Raji (cell line): ENCODE data around the gene TNIK.

Source experiments
- POLR2A ChIP-seq: IDR thresholded peaks from 2 replicates; pipeline ENCODE4 v1.6.1; 2011; ENCODE audit warnings: low read depth, low read length, control low read depth; ENCODE audit not compliant: insufficient read depth

Gene TNIK

GRCh38 chr3:171443211-171443957, 16.8 kb downstream of the TNIK start:
- TF ChIP-seq POLR2A, result no peak

- no peak for TF ChIP-seq POLR2A
Measured at GRCh38 chr3:171442184-171442583, 18.0 kb downstream of the TNIK start.

GRCh38 chr3:171441381-171441780, 18.8 kb downstream of the TNIK start:
- TF ChIP-seq POLR2A, result no peak

- no peak for TF ChIP-seq POLR2A
Measured at GRCh38 chr3:171439996-171440395, 20.2 kb downstream of the TNIK start.

- TF ChIP-seq POLR2A, result no peak
Measured at GRCh38 chr3:171437115-171437756, 23.0 kb downstream of the TNIK start.

GRCh38 chr3:171436380-171436779, 23.8 kb downstream of the TNIK start:
- TF ChIP-seq POLR2A, result no peak

- no peak for TF ChIP-seq POLR2A
Measured at GRCh38 chr3:171435757-171436156, 24.4 kb downstream of the TNIK start.

- no peak for TF ChIP-seq POLR2A
Measured at GRCh38 chr3:171435143-171435542, 25.1 kb downstream of the TNIK start.

GRCh38 chr3:171432548-171432947, 27.7 kb downstream of the TNIK start:
- no peak for TF ChIP-seq POLR2A

- no peak for TF ChIP-seq POLR2A
Measured at GRCh38 chr3:171431550-171431949, 28.7 kb downstream of the TNIK start.

- no peak for TF ChIP-seq POLR2A
Measured at GRCh38 chr3:171430530-171430929, 29.7 kb downstream of the TNIK start.

GRCh38 chr3:171429635-171430034, 30.6 kb downstream of the TNIK start:
- no peak for TF ChIP-seq POLR2A

- no peak for TF ChIP-seq POLR2A
Measured at GRCh38 chr3:171428892-171429291, 31.3 kb downstream of the TNIK start.

- TF ChIP-seq POLR2A, result no peak
Measured at GRCh38 chr3:171428321-171428787, 31.9 kb downstream of the TNIK start.

- TF ChIP-seq POLR2A, result no peak
Measured at GRCh38 chr3:171427771-171428320, 32.4 kb downstream of the TNIK start.

- TF ChIP-seq POLR2A, result no peak
Measured at GRCh38 chr3:171420667-171421066, 39.5 kb downstream of the TNIK start.
